ENCODE results near the gene COL4A2.

DNA sequence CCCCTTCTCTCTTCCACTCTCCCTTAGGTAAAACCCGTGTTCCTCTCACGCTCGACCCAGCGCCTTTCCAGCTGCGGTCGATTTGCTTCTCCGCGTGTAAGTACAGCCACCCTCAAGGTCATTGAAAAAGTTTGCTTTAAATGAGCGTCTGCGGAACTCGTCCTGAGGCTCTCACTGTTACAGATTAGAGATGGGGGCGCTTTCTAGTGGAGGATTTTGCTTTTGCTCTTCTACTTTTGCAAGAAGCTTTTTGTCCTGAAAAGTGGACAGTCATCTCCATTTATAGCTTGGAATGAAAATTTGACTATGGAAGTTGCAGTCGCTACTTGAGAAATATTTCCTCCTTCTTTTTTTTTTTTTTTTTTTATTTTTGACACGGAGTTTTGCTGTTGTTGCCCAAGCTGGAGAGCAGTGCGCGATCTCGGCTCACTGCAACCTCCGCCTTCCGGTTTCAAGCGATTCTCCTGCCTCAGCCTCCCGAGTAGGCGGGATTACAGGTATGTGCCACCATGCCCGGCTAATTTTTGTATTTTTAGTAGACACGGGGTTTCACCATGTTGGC lies 255.0 kb downstream of the COL4A2 start:
- TF ChIP-seq YY1 (IDR thresholded peaks at IDR 0.05; ENCODE audit: insufficient read depth, insufficient read length) (no peak), ZNF274 (IDR thresholded peaks at IDR 0.05; ENCODE audit: low read depth, low read length) (no peak)
